GM19324 (cell line): Measurements from ENCODE around the gene FCRL6.

Source experiments
- ATAC-seq: cut with Tn5 transposase; IDR thresholded peaks from one replicate; pipeline ENCODE4 v1.9.1; 2021; ENCODE audit warnings: mild to moderate bottlenecking, moderate library complexity; ENCODE audit not compliant: unreplicated experiment, low FRiP score

Gene FCRL6

GRCh38 chr1:159798893-159799292, 3.3 kb upstream of the FCRL6 start:
- no peak for ATAC-seq

- ATAC-seq = no peak
These were observed 2.6 kb upstream of the FCRL6 start for GRCh38 chr1:159799446-159799985.

- ATAC-seq = no peak
These were observed 1.8 kb upstream of the FCRL6 start for GRCh38 chr1:159800177-159800930.

GRCh38 chr1:159803956-159804689, 2.0 kb downstream of the FCRL6 start:
- no peak for ATAC-seq

GRCh38 chr1:159804924-159805323, 2.8 kb downstream of the FCRL6 start:
- ATAC-seq = no peak

GRCh38 chr1:159815926-159816325, 13.8 kb downstream of the FCRL6 start:
- ATAC-seq = no peak

- no peak for ATAC-seq
These were observed 15.3 kb downstream of the FCRL6 start for GRCh38 chr1:159817276-159818041.

- no peak for ATAC-seq
These were observed 19.2 kb downstream of the FCRL6 start for GRCh38 chr1:159821171-159821867.

GRCh38 chr1:159823406-159823805, 21.2 kb downstream of the FCRL6 start:
- ATAC-seq = no peak

- ATAC-seq = no peak
These were observed 23.4 kb downstream of the FCRL6 start for GRCh38 chr1:159825564-159825963.

GRCh38 chr1:159826441-159827101, 24.4 kb downstream of the FCRL6 start, which contains the start of gene SLAMF8:
TSS of gene SLAMF8 (plus strand) at chr1:159826873. CDS start at chr1:159826899, 26 bp downstream.
- ATAC-seq = no peak

- no peak for ATAC-seq
These were observed 24.9 kb downstream of the FCRL6 start for GRCh38 chr1:159827102-159827490.

- no peak for ATAC-seq
These were observed 25.4 kb downstream of the FCRL6 start for GRCh38 chr1:159827549-159827948.

- no peak for ATAC-seq
These were observed 26.0 kb downstream of the FCRL6 start for GRCh38 chr1:159828176-159828575.

- ATAC-seq = no peak
These were observed 26.6 kb downstream of the FCRL6 start for GRCh38 chr1:159828581-159829272.

GRCh38 chr1:159829273-159829634, 27.1 kb downstream of the FCRL6 start:
- ATAC-seq = no peak

- ATAC-seq = no peak
These were observed 27.8 kb downstream of the FCRL6 start for GRCh38 chr1:159829822-159830465.

GRCh38 chr1:159830722-159831121, 28.6 kb downstream of the FCRL6 start:
- ATAC-seq = no peak
